Transverse colon (tissue), 4 donors: Measurements from ENCODE around the gene BTD. TPM values are rescaled to one million over a fixed set of nuclear protein-coding genes. Genes with fewer than 3 reads are reported as not detected.

Experiments
- DNase-seq: peaks from one replicate; pipeline ENCODE4 v3.0.0-alpha.2; 2019
- H3K27ac ChIP-seq, 4 donors: fragments of 200-600 bp; sonication (generic); 2 replicates each; pipeline ENCODE4 v1.5.1; 2016 to 2018; ENCODE audit warnings: inconsistent platforms in 4 of 4
- H3K27me3 ChIP-seq: fragments of 200-600 bp; sonication (generic); 2 replicates; pipeline ENCODE4 v1.5.1; 2017; ENCODE audit warnings: inconsistent platforms
- H3K36me3 ChIP-seq, 4 donors: fragments of 200-600 bp; sonication (generic); 2 replicates each; pipeline ENCODE4 v1.5.1; 2017 to 2019; ENCODE audit warnings: inconsistent platforms in 4 of 4
- H3K4me1 ChIP-seq, 4 donors: fragments of 200-600 bp; sonication (generic); 2 replicates each; pipeline ENCODE4 v1.5.1; 2017 to 2020; ENCODE audit warnings: inconsistent platforms in 4 of 4
- H3K4me3 ChIP-seq, 4 donors: fragments of 200-600 bp; sonication (generic); 1 replicate in 1 of 4; 2 replicates in 3 of 4; pipeline versions ENCODE4 v1.5.1 to v1.6.1; 2017 to 2019; ENCODE audit warnings: inconsistent platforms in 4 of 4
- H3K9me3 ChIP-seq, 2 donors: fragments of 200-600 bp; sonication (generic); 2 replicates each; pipeline ENCODE4 v1.5.1; 2017 to 2019; ENCODE audit warnings: inconsistent platforms in 2 of 2
- EP300 ChIP-seq: sonication (generic); formaldehyde crosslinking; IDR thresholded peaks from one replicate; pipeline ENCODE4 v1.6.1; 2017; ENCODE audit warnings: antibody characterized with exemption, low read depth
- POLR2A ChIP-seq: fragments of 450-650 bp; IDR thresholded peaks from one replicate; pipeline ENCODE4 v1.6.1; 2016; ENCODE audit warnings: antibody characterized with exemption, mild to moderate bottlenecking, moderate library complexity
- POLR2AphosphoS5 ChIP-seq, 3 donors: sonication (generic); formaldehyde crosslinking; IDR thresholded peaks; one replicate each; pipeline ENCODE4 v1.6.1; 2016; ENCODE audit warnings: antibody characterized with exemption in 3 of 3
- WGBS, 2 donors: methylation state at CpG; one replicate each; pipeline ENCODE4 v1.1.5; 2018; ENCODE audit warnings: low coverage in 1 of 2; 5-methylcytosine and 5-hydroxymethylcytosine counted together
- in situ Hi-C, 4 donors: fragments of 200-750 bp; cut with MboI; loops; one replicate each; pipeline versions ENCODE4 v1.15.0 to v1.15.1; 2017; ENCODE audit warnings: low sequenced_read_pairs in 3 of 4, low pct_ligation_motif_present in 1 of 4, low pct_unique_long_range_greater_than_20kb in 1 of 4
- intact Hi-C: fragments of 100-400 bp; cut with DNase I; formaldehyde crosslinking; loops from one replicate; pipeline ENCODE4 v1.15.1; 2023; ENCODE audit warnings: low total_unique reads
- total RNA-seq, 4 donors: library from RNA; depleted of rRNA; stranded (reverse); fragments of >200 nt; gene quantifications; one replicate each; pipeline ENCODE4 v1.1.0, GENCODE V29; 2016
- TF ChIP-seq, protein P1 (sequence below), 5 experiments: fragments of 200-600 bp in 3 of 5; fragments of 450-650 bp in 2 of 5; sonication (generic) in 3 of 5; IDR thresholded peaks; 1 replicate in 2 of 5; 2 replicates in 3 of 5; pipeline ENCODE4 v1.5.1; 2016 to 2017; ENCODE audit warnings: antibody characterized with exemption in 5 of 5, inconsistent platforms in 3 of 5, mild to moderate bottlenecking in 2 of 5, moderate library complexity in 1 of 5

The BTD gene
- total RNA-seq, 4 donors from 2014 or later: 21.3 to 49.6 (median 36.3) TPM

DNA sequence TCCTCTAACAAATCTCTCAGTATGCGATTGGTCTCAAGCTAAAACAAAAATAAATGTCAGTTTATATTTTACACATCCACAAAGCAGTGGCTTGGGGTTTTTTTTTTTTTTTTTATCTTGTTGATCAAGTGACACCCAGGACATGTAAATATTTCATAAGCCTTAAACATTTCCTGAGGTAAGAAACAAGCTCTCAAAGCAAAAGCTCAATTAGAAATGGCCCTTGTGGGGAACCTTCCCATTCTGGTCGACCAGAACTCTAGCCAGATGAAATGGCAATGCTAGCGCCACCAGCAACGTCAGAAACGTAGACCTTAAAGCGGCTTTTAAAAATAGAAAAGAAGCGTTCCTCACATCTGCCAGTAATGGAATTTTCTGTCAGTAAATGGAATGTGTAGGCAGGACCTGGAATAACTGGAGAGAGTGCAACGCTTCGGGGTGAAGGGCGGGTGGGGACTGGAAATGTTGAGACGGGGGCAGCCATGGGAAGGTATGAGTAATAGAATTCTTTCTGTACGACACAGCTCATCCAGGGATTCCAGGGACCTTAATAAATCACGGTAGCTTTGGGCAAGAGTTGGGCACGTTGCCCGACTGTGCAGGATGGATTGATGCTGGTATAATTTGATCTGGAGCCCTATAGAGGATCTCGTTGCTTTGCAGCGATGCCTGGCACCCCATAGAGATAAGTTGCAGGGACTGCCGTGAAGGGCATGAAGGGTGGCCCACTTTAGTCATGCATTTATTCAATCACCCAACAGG lies 44.4 kb downstream of the BTD start:
- H3K4me1 ChIP-seq: peaks cover 0 to 23% (median 11%) of the 10 kb centered on the region in 4 donors
- H3K36me3 ChIP-seq: no peaks in the 10 kb centered on the region
- H3K27me3 ChIP-seq: no peaks in the 10 kb centered on the region
- in situ Hi-C loops: loop anchor here in 2 of 4 donors (25.0 kb wide), 2 partner anchors 166 to 616 kb away; partner anchors contain the start of genes DPH3 (in 1 of the 2) and OXNAD1 (in 1 of the 2)
- no peak overlapping the region for H3K4me3 ChIP-seq
- WGBS, 2 donors: 78 to 87% methylated on average over 5 to 18 of the region's 18 CpGs
- no peak for DNase-seq
- no peaks in the 10 kb centered on the region for H3K9me3 ChIP-seq
- intact Hi-C loops: no loop called here
- TF ChIP-seq POLR2AphosphoS5 (IDR thresholded peaks at IDR 0.05): peak in 1 of 3 donors; percentile 5
- TF ChIP-seq POLR2A: no peak
- H3K27ac ChIP-seq: peak overlapping the region; percentile 58 to 82 (median 76)

DNA sequence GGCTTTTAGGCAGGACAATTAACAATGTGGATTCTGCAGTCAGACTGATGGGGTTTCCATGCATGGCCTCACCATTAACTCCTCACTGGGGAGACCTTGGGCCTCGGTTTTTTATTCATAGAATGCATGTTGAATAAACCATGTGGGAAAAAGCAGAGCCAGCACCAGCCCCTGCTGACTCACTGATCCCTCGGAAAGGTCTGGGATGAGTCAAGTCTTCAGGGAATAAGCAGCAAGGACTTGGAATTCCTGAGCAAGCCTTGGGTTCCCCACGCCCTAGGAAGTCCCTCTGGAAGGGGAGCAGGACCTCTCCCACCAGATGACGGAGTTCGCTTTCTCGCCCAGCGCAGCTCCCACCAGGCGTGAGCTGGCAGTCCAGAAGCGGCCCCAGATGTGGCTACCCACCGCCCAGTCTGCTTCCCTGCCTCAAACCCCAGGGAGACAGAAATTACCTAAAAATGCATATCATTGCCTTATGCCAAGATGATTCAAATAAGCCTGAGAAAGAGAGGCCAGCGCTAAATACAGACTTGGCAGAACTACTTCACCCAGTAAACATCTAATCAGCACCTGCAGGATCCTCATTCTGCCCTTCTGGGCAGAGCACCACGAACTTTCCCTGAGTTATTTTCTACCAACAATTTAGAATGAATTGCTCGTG lies 45.4 kb downstream of the BTD start:
- intact Hi-C loops: no loop called here
- DNase-seq: no peak
- peaks cover 0 to 23% (median 11%) of the 10 kb centered on the region in 4 donors for H3K4me1 ChIP-seq
- in situ Hi-C loops: loop anchor here in 2 of 4 donors (25.0 kb wide), 2 partner anchors 165 to 615 kb away; partner anchors contain the start of genes DPH3 (in 1 of the 2) and OXNAD1 (in 1 of the 2)
- no peak overlapping the region for H3K4me3 ChIP-seq
- H3K9me3 ChIP-seq: no peaks in the 10 kb centered on the region
- H3K27me3 ChIP-seq: no peaks in the 10 kb centered on the region
- TF ChIP-seq POLR2AphosphoS5 (IDR thresholded peaks at IDR 0.05): peak in 2 of 3 donors; percentile 10 to 34
- TF ChIP-seq EP300: no peak
- TF ChIP-seq, protein P1, sequence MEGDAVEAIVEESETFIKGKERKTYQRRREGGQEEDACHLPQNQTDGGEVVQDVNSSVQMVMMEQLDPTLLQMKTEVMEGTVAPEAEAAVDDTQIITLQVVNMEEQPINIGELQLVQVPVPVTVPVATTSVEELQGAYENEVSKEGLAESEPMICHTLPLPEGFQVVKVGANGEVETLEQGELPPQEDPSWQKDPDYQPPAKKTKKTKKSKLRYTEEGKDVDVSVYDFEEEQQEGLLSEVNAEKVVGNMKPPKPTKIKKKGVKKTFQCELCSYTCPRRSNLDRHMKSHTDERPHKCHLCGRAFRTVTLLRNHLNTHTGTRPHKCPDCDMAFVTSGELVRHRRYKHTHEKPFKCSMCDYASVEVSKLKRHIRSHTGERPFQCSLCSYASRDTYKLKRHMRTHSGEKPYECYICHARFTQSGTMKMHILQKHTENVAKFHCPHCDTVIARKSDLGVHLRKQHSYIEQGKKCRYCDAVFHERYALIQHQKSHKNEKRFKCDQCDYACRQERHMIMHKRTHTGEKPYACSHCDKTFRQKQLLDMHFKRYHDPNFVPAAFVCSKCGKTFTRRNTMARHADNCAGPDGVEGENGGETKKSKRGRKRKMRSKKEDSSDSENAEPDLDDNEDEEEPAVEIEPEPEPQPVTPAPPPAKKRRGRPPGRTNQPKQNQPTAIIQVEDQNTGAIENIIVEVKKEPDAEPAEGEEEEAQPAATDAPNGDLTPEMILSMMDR (IDR thresholded peaks at IDR 0.05): no peak
- peak overlapping the region; percentile 58 to 82 (median 76) for H3K27ac ChIP-seq
- 51 to 64% methylated on average over 7 to 13 of the region's 13 CpGs for WGBS, 2 donors
- H3K36me3 ChIP-seq: no peaks in the 10 kb centered on the region

DNA sequence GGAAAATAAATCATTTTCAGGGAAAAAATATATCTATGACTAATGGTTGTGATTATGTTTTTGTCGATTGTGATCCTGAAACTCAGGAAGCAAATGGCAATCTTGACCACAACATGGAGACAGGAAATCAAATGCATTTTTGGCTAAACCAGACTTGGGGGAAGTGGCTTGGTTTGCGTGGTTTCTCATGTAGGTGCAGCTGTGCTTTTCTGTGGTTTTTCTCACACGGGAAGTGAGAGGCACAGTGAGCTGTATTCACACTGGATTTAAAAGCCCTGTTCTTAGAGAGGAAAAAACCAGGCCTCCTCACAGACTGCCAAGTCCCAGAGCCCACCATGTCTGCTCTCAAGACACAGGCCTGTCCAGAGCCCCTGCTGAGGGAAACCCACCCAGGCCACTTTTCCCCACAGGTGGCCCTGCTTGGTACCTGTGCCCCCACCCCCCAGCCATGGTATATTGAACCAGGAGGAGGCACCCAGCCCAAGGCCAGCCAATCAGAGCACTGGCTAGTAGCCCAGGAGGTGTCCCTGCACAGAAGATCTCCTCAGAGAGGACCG lies 46.1 kb downstream of the BTD start:
- intact Hi-C loops (no loop called here), in situ Hi-C loops (loop anchor here in 2 of 4 donors (25.0 kb wide), 2 partner anchors 165 to 615 kb away; partner anchors contain the start of genes DPH3 (in 1 of the 2) and OXNAD1 (in 1 of the 2))
- no peak overlapping the region for H3K4me3 ChIP-seq
- no peaks in the 10 kb centered on the region for H3K36me3 ChIP-seq
- H3K4me1 ChIP-seq: peaks cover 0 to 23% (median 11%) of the 10 kb centered on the region in 4 donors
- DNase-seq: peak; percentile 54
- peak overlapping the region; percentile 58 to 82 (median 76) for H3K27ac ChIP-seq
- 44 to 45% methylated on average over 3 to 4 of the region's 4 CpGs for WGBS, 2 donors
- no peak for TF ChIP-seq EP300
- peak in 1 of 3 donors; percentile 15 for TF ChIP-seq POLR2AphosphoS5 (IDR thresholded peaks at IDR 0.05)
- no peak for TF ChIP-seq POLR2A
- TF ChIP-seq, protein P1 (IDR thresholded peaks at IDR 0.05): no peak
- H3K27me3 ChIP-seq: no peaks in the 10 kb centered on the region
- no peaks in the 10 kb centered on the region for H3K9me3 ChIP-seq

DNA sequence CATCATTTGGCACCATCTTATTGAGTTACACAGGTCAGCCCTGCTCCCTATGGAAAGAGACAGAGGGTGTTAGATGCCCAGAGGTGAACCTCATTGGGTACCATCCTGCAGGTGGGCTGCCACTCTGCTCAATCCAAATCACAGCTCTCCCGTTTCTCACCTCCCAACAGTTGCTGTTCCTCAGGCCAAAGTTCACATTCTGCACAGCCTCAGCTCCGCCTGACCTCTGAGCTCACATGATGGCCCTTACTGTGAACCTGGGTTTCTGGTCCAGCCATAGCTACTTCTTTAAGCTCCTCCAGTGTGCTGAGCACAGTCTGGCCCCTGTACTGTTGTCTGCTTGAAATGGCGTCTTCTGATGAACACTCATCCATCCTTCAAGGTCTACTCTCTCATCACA lies 47.8 kb downstream of the BTD start:
- no peak overlapping the region for H3K4me3 ChIP-seq
- H3K27me3 ChIP-seq: no peaks in the 10 kb centered on the region
- no peak for DNase-seq
- H3K27ac ChIP-seq: peak overlapping the region in 1 of 4 donors; percentile 6
- intact Hi-C loops (no loop called here), in situ Hi-C loops (loop anchor here in 2 of 4 donors (25.0 kb wide), 2 partner anchors 163 to 613 kb away; partner anchors contain the start of genes DPH3 (in 1 of the 2) and OXNAD1 (in 1 of the 2))
- 96% methylated on average over 3 of the region's 3 CpGs; no CpG with 5 or more reads in 1 of the 2 donors for WGBS, 2 donors
- H3K9me3 ChIP-seq: no peaks in the 10 kb centered on the region
- H3K4me1 ChIP-seq: peaks cover 0 to 23% (median 11%) of the 10 kb centered on the region in 4 donors
- no peaks in the 10 kb centered on the region for H3K36me3 ChIP-seq
- no peak for TF ChIP-seq POLR2AphosphoS5 (IDR thresholded peaks at IDR 0.05)
- no peak for TF ChIP-seq EP300
- TF ChIP-seq, protein P1 (IDR thresholded peaks at IDR 0.05): no peak
- no peak for TF ChIP-seq POLR2A
